IgD-negative memory B cell (primary cell): Measurements from ENCODE around the gene TUBGCP2. TPM values are rescaled to one million over a fixed set of nuclear protein-coding genes. Genes with fewer than 3 reads are reported as not detected.

Experiments
- H3K27ac Mint-ChIP-seq, 3 donors: one replicate each; pipeline ENCODE4 v1.8.0; 2020 to 2022; ENCODE audit warnings: mild to moderate bottlenecking in 3 of 3, mixed read lengths in 3 of 3, moderate library complexity in 1 of 3
- H3K27me3 Mint-ChIP-seq: one replicate; pipeline ENCODE4 v1.8.0; 2021; ENCODE audit warnings: mixed read lengths
- H3K36me3 Mint-ChIP-seq: one replicate; pipeline ENCODE4 v1.8.0; 2020; ENCODE audit warnings: mild to moderate bottlenecking, mixed read lengths
- H3K4me1 Mint-ChIP-seq, 3 donors: one replicate each; pipeline ENCODE4 v1.8.0; 2020 to 2022; ENCODE audit warnings: mixed read lengths in 3 of 3, mild to moderate bottlenecking in 1 of 3
- H3K4me3 Mint-ChIP-seq, 4 donors: one replicate each; pipeline ENCODE4 v1.8.0; 2020 to 2022; ENCODE audit warnings: mild to moderate bottlenecking in 4 of 4, mixed read lengths in 4 of 4, moderate library complexity in 3 of 4
- H3K9me3 Mint-ChIP-seq, 3 donors: one replicate each; pipeline ENCODE4 v1.8.0; 2020 to 2021; ENCODE audit warnings: mixed read lengths in 3 of 3, mild to moderate bottlenecking in 1 of 3
- polyA plus RNA-seq: library from polyadenylated mRNA; unstranded; fragments of 300-500 nt; fragmentation: Illumina TruSeq; gene quantifications from one replicate; pipeline ENCODE4 v1.2.3, GENCODE V29; 2021

TUBGCP2 gene, protein sequence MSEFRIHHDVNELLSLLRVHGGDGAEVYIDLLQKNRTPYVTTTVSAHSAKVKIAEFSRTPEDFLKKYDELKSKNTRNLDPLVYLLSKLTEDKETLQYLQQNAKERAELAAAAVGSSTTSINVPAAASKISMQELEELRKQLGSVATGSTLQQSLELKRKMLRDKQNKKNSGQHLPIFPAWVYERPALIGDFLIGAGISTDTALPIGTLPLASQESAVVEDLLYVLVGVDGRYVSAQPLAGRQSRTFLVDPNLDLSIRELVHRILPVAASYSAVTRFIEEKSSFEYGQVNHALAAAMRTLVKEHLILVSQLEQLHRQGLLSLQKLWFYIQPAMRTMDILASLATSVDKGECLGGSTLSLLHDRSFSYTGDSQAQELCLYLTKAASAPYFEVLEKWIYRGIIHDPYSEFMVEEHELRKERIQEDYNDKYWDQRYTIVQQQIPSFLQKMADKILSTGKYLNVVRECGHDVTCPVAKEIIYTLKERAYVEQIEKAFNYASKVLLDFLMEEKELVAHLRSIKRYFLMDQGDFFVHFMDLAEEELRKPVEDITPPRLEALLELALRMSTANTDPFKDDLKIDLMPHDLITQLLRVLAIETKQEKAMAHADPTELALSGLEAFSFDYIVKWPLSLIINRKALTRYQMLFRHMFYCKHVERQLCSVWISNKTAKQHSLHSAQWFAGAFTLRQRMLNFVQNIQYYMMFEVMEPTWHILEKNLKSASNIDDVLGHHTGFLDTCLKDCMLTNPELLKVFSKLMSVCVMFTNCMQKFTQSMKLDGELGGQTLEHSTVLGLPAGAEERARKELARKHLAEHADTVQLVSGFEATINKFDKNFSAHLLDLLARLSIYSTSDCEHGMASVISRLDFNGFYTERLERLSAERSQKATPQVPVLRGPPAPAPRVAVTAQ
- polyA plus RNA-seq = 32.1 TPM

- Mint-ChIP-seq H3K36me3 (peaks cover 2% of the 10 kb centered on the region), H3K4me3 (peak within 1 kb of the TSS; percentile 91 to 99 (median 97)), H3K27ac (peak within 1 kb of the TSS; percentile 97 to 100 (median 99)), H3K9me3 (no peaks in the 10 kb centered on the region), H3K4me1 (peaks cover 21 to 24% (median 24%) of the 10 kb centered on the region in 3 donors), H3K27me3 (no peaks in the 10 kb centered on the region)
These were observed at the start of gene TUBGCP2, which contains the start of gene ZNF511 for GRCh38 chr10:133308421-133309099. TSS of gene TUBGCP2 (minus strand) at chr10:133308872. CDS start at chr10:133302941, 5,931 bp downstream. TSS of gene ZNF511 (plus strand) at chr10:133308914. CDS start at chr10:133308944, 30 bp downstream.

DNA sequence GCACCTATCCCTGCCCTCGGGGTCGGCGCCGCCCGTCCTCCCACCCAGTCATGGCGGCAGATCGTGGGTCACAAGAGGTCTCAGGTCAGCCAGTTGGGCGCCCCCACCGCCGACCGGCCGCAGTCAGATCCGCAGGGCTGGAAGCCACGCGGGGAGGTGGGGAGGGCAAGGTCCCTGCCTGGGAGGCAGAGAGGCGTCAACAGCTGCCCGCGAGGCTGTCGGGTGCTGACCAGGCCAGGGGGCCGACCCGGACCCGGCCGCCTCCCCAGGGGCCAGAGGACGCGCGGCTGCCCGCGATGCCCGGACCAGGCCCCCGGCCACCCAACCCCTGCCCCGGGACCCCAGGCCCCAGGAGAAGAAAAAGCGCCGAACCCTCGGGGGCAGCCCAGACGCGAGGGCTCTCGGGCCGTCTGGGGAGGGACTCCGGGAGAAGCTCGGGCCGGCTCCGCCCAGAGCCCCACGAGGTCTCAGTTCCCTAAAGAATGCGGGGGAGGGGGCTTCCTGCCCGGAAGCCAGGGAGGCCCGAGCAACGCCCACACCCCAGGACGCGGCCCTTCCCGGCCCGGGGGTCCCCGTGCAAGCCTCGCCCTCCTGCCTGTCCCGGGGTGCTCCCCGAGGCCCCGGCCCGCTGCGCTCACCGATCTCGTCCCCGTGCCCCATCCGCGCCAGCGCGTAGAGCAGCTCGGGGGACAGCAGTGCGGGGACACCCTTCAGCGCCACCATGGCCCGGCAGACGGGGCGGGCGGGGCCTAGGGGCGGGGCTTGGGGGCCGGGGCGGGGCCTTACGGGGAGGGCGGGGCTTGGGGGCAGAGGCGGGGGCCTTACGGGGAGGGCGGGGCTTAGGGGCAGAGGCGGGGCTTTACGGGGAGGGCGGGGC is 48.9 kb upstream of the TUBGCP2 start, which contains the start of gene FUOM:
Gene FUOM, minus strand, starts transcription at position 735 of the 877 bp plus-strand sequence. Its CDS starts 12 bp downstream, at position 723.
- Mint-ChIP-seq H3K27ac (no peak within 1 kb of the TSS), H3K36me3 (no peaks in the 10 kb centered on the region), H3K9me3 (no peaks in the 10 kb centered on the region), H3K4me3 (peak within 1 kb of the TSS; percentile 68 to 90 (median 84)), H3K4me1 (peaks cover 14 to 16% (median 16%) of the 10 kb centered on the region in 3 donors), H3K27me3 (no peaks in the 10 kb centered on the region)

DNA sequence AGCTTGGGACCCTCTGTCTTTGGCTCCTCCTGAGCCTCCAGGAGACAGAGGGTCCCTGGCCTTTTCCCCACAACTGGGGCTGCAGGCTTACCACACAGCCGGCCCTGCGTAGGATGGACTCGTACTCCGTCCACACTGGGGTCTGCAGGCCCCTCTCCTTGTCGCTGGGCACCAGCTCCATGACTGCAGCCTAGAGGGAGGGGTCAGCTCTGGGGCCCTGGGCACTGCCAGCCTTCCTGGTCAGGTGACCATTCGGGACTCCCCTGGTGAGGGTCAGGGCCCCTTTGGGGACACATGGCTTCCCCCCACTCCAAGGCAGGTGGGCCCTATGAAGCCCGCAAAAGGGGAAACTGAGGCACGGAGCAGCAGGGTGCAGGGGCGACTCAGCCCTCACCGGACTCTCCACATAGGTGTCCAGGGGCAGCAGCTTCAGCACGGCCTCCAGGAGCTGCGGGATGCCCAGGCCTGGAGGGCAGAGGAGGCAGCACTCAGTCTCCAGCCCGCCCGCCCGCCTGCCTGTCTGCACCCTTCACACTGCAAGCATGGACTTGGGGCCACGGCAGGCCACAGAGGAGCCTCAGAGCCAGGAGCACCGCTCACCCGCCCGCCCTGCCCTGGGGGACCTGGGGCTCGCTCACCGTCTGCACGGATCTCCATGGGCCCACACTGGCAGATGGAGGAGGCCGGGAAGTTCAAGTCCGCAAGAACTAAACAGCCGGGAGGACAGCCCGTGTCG is 48.0 kb upstream of the TUBGCP2 start:
- Mint-ChIP-seq H3K36me3 (no peaks in the 10 kb centered on the region), H3K4me1 (peaks cover 8 to 10% (median 9%) of the 10 kb centered on the region in 3 donors), H3K4me3 (peak overlapping the region; percentile 68 to 90 (median 84)), H3K9me3 (no peaks in the 10 kb centered on the region), H3K27ac (no peak overlapping the region), H3K27me3 (no peaks in the 10 kb centered on the region)

GRCh38 chr10:133355991-133356390 is 47.3 kb upstream of the TUBGCP2 start:
- H3K4me3 Mint-ChIP-seq = peak overlapping the region; percentile 44 to 78 (median 61)
- H3K4me1 Mint-ChIP-seq = peaks cover 2 to 4% (median 3%) of the 10 kb centered on the region in 3 donors
- no peaks in the 10 kb centered on the region for H3K36me3 Mint-ChIP-seq
- peak overlapping the region in 1 of 3 donors; percentile 25 for H3K27ac Mint-ChIP-seq
- H3K27me3 Mint-ChIP-seq = no peaks in the 10 kb centered on the region
- no peaks in the 10 kb centered on the region for H3K9me3 Mint-ChIP-seq

DNA sequence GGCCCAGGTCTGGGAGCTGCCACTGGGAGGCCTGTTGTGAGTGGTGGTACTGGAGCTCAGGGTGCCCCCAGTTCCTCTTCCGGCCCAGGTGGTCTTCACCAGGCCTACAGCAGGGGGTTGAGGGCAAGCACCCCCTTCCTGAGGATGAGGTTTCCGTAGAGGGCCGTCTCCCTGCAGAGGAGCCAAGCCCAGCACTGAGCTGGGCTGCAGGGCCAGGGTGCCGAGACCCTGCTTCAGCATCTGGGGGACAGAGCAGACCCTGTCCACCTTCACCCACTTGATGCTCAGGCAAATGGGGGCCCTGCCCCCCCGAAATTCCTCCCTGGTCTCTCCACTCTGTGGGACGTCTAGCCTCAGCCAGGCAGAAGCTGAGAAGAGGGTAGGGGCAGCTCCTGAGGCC is 46.6 kb upstream of the TUBGCP2 start:
- H3K9me3 Mint-ChIP-seq = no peaks in the 10 kb centered on the region
- peak overlapping the region in 1 of 3 donors; percentile 25 for H3K27ac Mint-ChIP-seq
- H3K4me3 Mint-ChIP-seq = peak overlapping the region in 1 of 4 donors; percentile 16
- H3K4me1 Mint-ChIP-seq = peaks cover 0 to 1% (median 0%) of the 10 kb centered on the region in 3 donors
- no peaks in the 10 kb centered on the region for H3K36me3 Mint-ChIP-seq
- no peaks in the 10 kb centered on the region for H3K27me3 Mint-ChIP-seq

DNA sequence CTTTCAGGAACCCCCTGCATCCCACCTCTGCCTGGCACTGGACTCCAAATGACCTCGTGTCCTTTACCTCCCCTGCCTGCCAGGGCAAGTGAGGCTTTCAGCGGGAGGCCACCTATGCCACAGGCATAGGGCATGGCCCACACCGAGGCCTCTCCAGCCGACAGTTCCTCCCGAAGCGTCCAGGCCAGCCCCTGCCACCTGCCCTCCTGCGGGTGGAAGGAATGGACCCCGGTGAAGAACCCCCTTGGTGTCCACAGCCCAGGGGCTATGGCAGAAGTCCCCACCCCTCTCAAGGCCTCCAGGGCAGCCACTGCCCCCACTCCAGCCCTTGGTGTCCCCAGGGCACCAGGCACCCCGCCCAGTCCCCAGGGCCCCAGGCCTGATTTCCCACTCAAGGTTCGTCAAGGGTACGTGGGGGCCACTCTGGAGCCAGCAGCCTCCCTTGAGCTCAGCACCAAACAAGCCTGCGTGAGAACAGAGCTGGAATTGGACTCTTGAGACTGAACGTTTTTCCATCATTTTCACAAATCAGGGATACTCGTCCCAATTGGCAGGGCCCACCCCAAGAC is 46.1 kb upstream of the TUBGCP2 start:
- no peaks in the 10 kb centered on the region for H3K27me3 Mint-ChIP-seq
- no peaks in the 10 kb centered on the region for H3K9me3 Mint-ChIP-seq
- H3K4me1 Mint-ChIP-seq = peaks cover 0 to 1% (median 0%) of the 10 kb centered on the region in 3 donors
- no peak overlapping the region for H3K27ac Mint-ChIP-seq
- H3K36me3 Mint-ChIP-seq = no peaks in the 10 kb centered on the region
- peak overlapping the region in 1 of 4 donors; percentile 14 for H3K4me3 Mint-ChIP-seq

- Mint-ChIP-seq H3K27ac (peak overlapping the region in 1 of 3 donors; percentile 63), H3K27me3 (no peaks in the 10 kb centered on the region), H3K4me1 (peaks cover 0 to 3% (median 0%) of the 10 kb centered on the region in 3 donors), H3K36me3 (no peaks in the 10 kb centered on the region), H3K4me3 (no peak overlapping the region), H3K9me3 (no peaks in the 10 kb centered on the region)
These were observed 45.4 kb upstream of the TUBGCP2 start for GRCh38 chr10:133353988-133354605.

DNA sequence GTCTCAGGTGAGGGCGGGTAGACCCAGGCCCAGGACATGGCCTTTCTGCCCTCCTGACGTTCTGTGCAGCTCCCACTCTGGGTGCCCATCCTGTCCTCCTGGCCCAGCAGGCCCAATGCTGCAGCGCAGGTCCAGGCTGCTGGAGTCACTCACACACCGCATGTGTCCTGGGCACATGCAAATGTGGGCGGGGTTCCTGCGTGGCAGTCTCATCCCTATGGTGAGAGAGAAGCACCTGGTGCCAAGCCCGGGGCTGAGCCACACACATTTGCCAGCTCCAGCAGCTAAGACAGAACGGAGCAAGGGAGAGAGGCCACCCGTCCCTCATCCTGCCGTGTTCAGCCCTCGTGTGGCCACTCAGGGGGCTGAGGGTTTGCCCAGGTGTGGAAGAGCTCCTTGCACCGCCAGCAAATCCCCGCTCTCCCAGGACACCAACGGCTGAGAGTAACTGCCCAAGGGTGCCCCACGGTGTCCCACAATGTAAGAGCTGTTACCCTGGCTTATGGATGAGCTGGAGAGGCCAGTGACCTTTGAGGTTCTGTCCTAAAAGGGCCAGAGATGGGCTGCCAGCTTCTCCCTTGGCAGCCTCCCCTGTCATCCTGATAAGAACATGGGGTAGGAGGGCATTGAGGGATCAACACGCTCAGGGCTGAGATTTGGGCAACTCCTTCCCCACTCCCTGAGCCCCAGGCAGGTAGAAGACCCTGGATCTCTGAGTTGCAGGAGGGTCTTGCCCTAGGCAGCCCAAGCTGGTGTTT is 44.7 kb upstream of the TUBGCP2 start:
- Mint-ChIP-seq H3K27ac (no peak overlapping the region), H3K4me3 (no peak overlapping the region), H3K9me3 (no peaks in the 10 kb centered on the region), H3K36me3 (no peaks in the 10 kb centered on the region), H3K27me3 (no peaks in the 10 kb centered on the region), H3K4me1 (peaks cover 0 to 5% (median 0%) of the 10 kb centered on the region in 3 donors)

- peaks cover 0 to 5% (median 0%) of the 10 kb centered on the region in 3 donors for H3K4me1 Mint-ChIP-seq
- H3K4me3 Mint-ChIP-seq = no peak overlapping the region
- peaks cover 4% of the 10 kb centered on the region for H3K27me3 Mint-ChIP-seq
- no peaks in the 10 kb centered on the region for H3K36me3 Mint-ChIP-seq
- no peak overlapping the region for H3K27ac Mint-ChIP-seq
- H3K9me3 Mint-ChIP-seq = no peaks in the 10 kb centered on the region
These were observed 43.0 kb upstream of the TUBGCP2 start for GRCh38 chr10:133351408-133352318.

- no peak overlapping the region for H3K4me3 Mint-ChIP-seq
- no peaks in the 10 kb centered on the region for H3K36me3 Mint-ChIP-seq
- H3K4me1 Mint-ChIP-seq = peaks cover 0 to 5% (median 0%) of the 10 kb centered on the region in 3 donors
- H3K9me3 Mint-ChIP-seq = no peaks in the 10 kb centered on the region
- H3K27me3 Mint-ChIP-seq = peaks cover 8% of the 10 kb centered on the region
- no peak overlapping the region for H3K27ac Mint-ChIP-seq
These were observed 42.3 kb upstream of the TUBGCP2 start for GRCh38 chr10:133350950-133351329.

- H3K4me3 Mint-ChIP-seq = no peak overlapping the region
- peaks cover 14% of the 10 kb centered on the region for H3K27me3 Mint-ChIP-seq
- no peaks in the 10 kb centered on the region for H3K9me3 Mint-ChIP-seq
- no peaks in the 10 kb centered on the region for H3K36me3 Mint-ChIP-seq
- peaks cover 0 to 5% (median 0%) of the 10 kb centered on the region in 3 donors for H3K4me1 Mint-ChIP-seq
- H3K27ac Mint-ChIP-seq = no peak overlapping the region
These were observed 41.7 kb upstream of the TUBGCP2 start for GRCh38 chr10:133350283-133350949.
